Inflammatory macrophage treated with lipopolysaccharide for 1 hour (primary cell): ENCODE data around the gene GALT.
"Not testable (repeated sequence)": the region's sequence is repeated elsewhere in the genome, so short reads cannot be mapped to it uniquely, and the experiment has no call there.

Source experiments
- DNase-seq, 2 donors: peaks; one replicate each; pipeline ENCODE4 v3.0.0-alpha.2; 2020 to 2022

The GALT gene

GRCh38 chr9:34627716-34628655 lies 18.5 kb upstream of the GALT start:
- no peak for DNase-seq

GRCh38 chr9:34628656-34629490 lies 17.6 kb upstream of the GALT start, which contains the start of gene ARID3C:
Gene ARID3C (minus strand): TSS chr9:34629066. CDS start chr9:34628014, 1,052 bp downstream.
- no peak for DNase-seq

- no peak for DNase-seq
Observed at GRCh38 chr9:34629491-34629808, 17.0 kb upstream of the GALT start.

GRCh38 chr9:34630402-34631154 lies 15.9 kb upstream of the GALT start:
- DNase-seq, result no peak

- no peak for DNase-seq
Observed at GRCh38 chr9:34633166-34633565, 13.3 kb upstream of the GALT start.

- DNase-seq, result peak; percentile 52 to 70
Observed at GRCh38 chr9:34633851-34634550, 12.5 kb upstream of the GALT start.

GRCh38 chr9:34634551-34635248 lies 11.8 kb upstream of the GALT start:
- DNase-seq, result no peak

- no peak for DNase-seq
Observed at GRCh38 chr9:34635556-34635955, 10.9 kb upstream of the GALT start.

- no peak for DNase-seq
Observed at GRCh38 chr9:34636791-34637355, 9.6 kb upstream of the GALT start.

GRCh38 chr9:34637356-34638137 lies 8.9 kb upstream of the GALT start, which contains the start of gene SIGMAR1:
Gene SIGMAR1 (minus strand): TSS chr9:34637787. CDS start chr9:34637697, 90 bp downstream.
- DNase-seq, result peak; percentile 87 to 94

GRCh38 chr9:34638138-34638445 lies 8.4 kb upstream of the GALT start:
- no peak for DNase-seq

- not testable (repeated sequence) for DNase-seq
Observed at GRCh38 chr9:34639322-34639721, 7.2 kb upstream of the GALT start.

- no peak for DNase-seq
Observed at GRCh38 chr9:34642679-34643078, 3.8 kb upstream of the GALT start.

- no peak for DNase-seq
Observed at GRCh38 chr9:34644766-34645314, 1.6 kb upstream of the GALT start.

GRCh38 chr9:34647084-34647403 lies 569 bp downstream of the GALT start:
- DNase-seq, result no peak

GRCh38 chr9:34647651-34648050 lies 1.2 kb downstream of the GALT start:
- no peak for DNase-seq

GRCh38 chr9:34648673-34649072 lies 2.2 kb downstream of the GALT start:
- no peak for DNase-seq

- DNase-seq, result no peak
Observed at GRCh38 chr9:34650816-34651215, 4.3 kb downstream of the GALT start.

- peak; percentile 14 to 66 for DNase-seq
Observed at GRCh38 chr9:34651321-34651720, 4.8 kb downstream of the GALT start.

- peak; percentile 54 to 71 for DNase-seq
Observed at GRCh38 chr9:34651876-34652601, 5.6 kb downstream of the GALT start, which contains the start of gene IL11RA. Gene IL11RA (plus strand): TSS chr9:34652185. CDS start chr9:34655218, 3,033 bp downstream.
